GM12892 (cell line): ENCODE data around the gene CUBN.

Experiments used
- POLR2A ChIP-seq: IDR thresholded peaks from 2 replicates; pipeline ENCODE4 v1.6.1; 2011; ENCODE audit warnings: low read depth, low read length, control low read depth
- POLR2AphosphoS5 ChIP-seq: IDR thresholded peaks from 2 replicates; pipeline ENCODE4 v1.6.1; 2011; ENCODE audit warnings: low read depth, low read length, control low read depth
- TAF1 ChIP-seq: IDR thresholded peaks from 2 replicates; pipeline ENCODE4 v1.6.1; 2011; ENCODE audit warnings: low read depth, mild to moderate bottlenecking, control low read depth, low read length, borderline replicate concordance

GRCh38 chr10:16986082-16986405 is 143.6 kb downstream of the CUBN start:
- TF ChIP-seq POLR2A (no peak), TAF1 (no peak), POLR2AphosphoS5 (no peak)
